ENCODE results near the gene LCK.
A peak's percentile ranks its signal among the peaks of the same experiment; 100 is the strongest.

LCK gene

GRCh38 chr1:32331549-32331948, 80.5 kb downstream of the LCK start:
- H3K4me3 ChIP-seq (replicated peaks; ENCODE audit: low read depth, low read length): no peak overlapping the region
- DNase-seq (ENCODE audit: extremely low read depth, low read depth): no peak
- no peak for TF ChIP-seq CTCF (IDR thresholded peaks at IDR 0.05; ENCODE audit: low read depth, low read length, missing control alignments)

GRCh38 chr1:32332290-32333079, 81.4 kb downstream of the LCK start:
- no peak for DNase-seq (ENCODE audit: extremely low read depth, low read depth)
- H3K4me3 ChIP-seq (replicated peaks; ENCODE audit: low read depth, low read length): no peak overlapping the region
- TF ChIP-seq CTCF (IDR thresholded peaks at IDR 0.05; ENCODE audit: low read depth, low read length, missing control alignments): no peak

GRCh38 chr1:32333251-32333963, 82.3 kb downstream of the LCK start:
- no peak for DNase-seq (ENCODE audit: extremely low read depth, low read depth)
- TF ChIP-seq CTCF (IDR thresholded peaks at IDR 0.05; ENCODE audit: low read depth, low read length, missing control alignments): no peak
- H3K4me3 ChIP-seq (replicated peaks; ENCODE audit: low read depth, low read length): peak overlapping the region; percentile 81

GRCh38 chr1:32334274-32334861, 83.3 kb downstream of the LCK start:
- no peak for DNase-seq (ENCODE audit: extremely low read depth, low read depth)
- H3K4me3 ChIP-seq (replicated peaks; ENCODE audit: low read depth, low read length): peak overlapping the region; percentile 81
- TF ChIP-seq CTCF (IDR thresholded peaks at IDR 0.05; ENCODE audit: low read depth, low read length, missing control alignments): no peak

GRCh38 chr1:32334864-32335534, 83.9 kb downstream of the LCK start:
- DNase-seq (ENCODE audit: extremely low read depth, low read depth): no peak
- peak overlapping the region; percentile 81 for H3K4me3 ChIP-seq (replicated peaks; ENCODE audit: low read depth, low read length)
- peak; percentile 81 for TF ChIP-seq CTCF (IDR thresholded peaks at IDR 0.05; ENCODE audit: low read depth, low read length, missing control alignments)

- no peak for TF ChIP-seq CTCF (IDR thresholded peaks at IDR 0.05; ENCODE audit: low read depth, low read length, missing control alignments)
- DNase-seq (ENCODE audit: extremely low read depth, low read depth): no peak
- peak overlapping the region; percentile 81 for H3K4me3 ChIP-seq (replicated peaks; ENCODE audit: low read depth, low read length)
These were observed 84.4 kb downstream of the LCK start for GRCh38 chr1:32335535-32335789.
